Neural progenitor cell (in vitro differentiated cells): ENCODE results near the gene AKR1B1. TPM values are rescaled to one million over a fixed set of nuclear protein-coding genes. Genes with fewer than 3 reads are reported as not detected.
A peak's percentile ranks its signal among the peaks of the same experiment; 100 is the strongest.

ENCODE experiments used
- DNase-seq: peaks from one replicate; pipeline ENCODE4 v3.0.0-alpha.2; 2016; ENCODE audit warnings: low spot score
- H2AFZ ChIP-seq: fragments of 200-600 bp; sonication (generic); replicated peaks from 2 replicates; pipeline ENCODE4 v1.6.1; 2016; ENCODE audit warnings: antibody characterized with exemption
- H3F3A ChIP-seq: fragments of 200-600 bp; sonication (generic); 2 replicates; pipeline ENCODE4 v1.6.1; 2016; ENCODE audit warnings: antibody characterized with exemption, low read depth
- H3K27ac ChIP-seq: fragments of 200-600 bp; sonication (generic); 2 replicates; pipeline ENCODE4 v1.5.1; 2016; ENCODE audit warnings: mild to moderate bottlenecking
- H3K27me3 ChIP-seq: fragments of 200-600 bp; sonication (generic); 2 replicates; pipeline ENCODE4 v1.6.1; 2016; ENCODE audit warnings: mild to moderate bottlenecking, moderate library complexity
- H3K36me3 ChIP-seq: fragments of 200-600 bp; sonication (generic); 2 replicates; pipeline ENCODE4 v1.5.1; 2016
- H3K4me1 ChIP-seq: fragments of 200-600 bp; sonication (generic); 2 replicates; pipeline ENCODE4 v1.6.1; 2016; ENCODE audit warnings: mixed run types
- H3K4me2 ChIP-seq: fragments of 200-600 bp; sonication (generic); 2 replicates; pipeline ENCODE4 v1.6.1; 2016
- H3K4me3 ChIP-seq: fragments of 200-600 bp; sonication (generic); 2 replicates; pipeline ENCODE4 v1.5.1; 2016
- H3K79me2 ChIP-seq: fragments of 200-600 bp; sonication (generic); 2 replicates; pipeline ENCODE4 v1.6.1; 2016; ENCODE audit warnings: low read depth
- H3K9ac ChIP-seq: fragments of 200-600 bp; sonication (generic); 2 replicates; pipeline ENCODE4 v1.6.1; 2016
- H3K9me3 ChIP-seq: fragments of 200-600 bp; sonication (generic); 2 replicates; pipeline ENCODE4 v1.5.1; 2016; ENCODE audit warnings: low read depth
- H4K20me1 ChIP-seq: fragments of 200-600 bp; sonication (generic); 2 replicates; pipeline ENCODE4 v1.6.1; 2016; ENCODE audit warnings: low read depth
- H3K27ac Mint-ChIP-seq: 3 replicates; pipeline ENCODE4 v1.8.0; 2021; ENCODE audit warnings: mixed read lengths
- H3K27me3 Mint-ChIP-seq: 2 replicates; pipeline ENCODE4 v1.8.0; 2022; ENCODE audit warnings: low read depth, mild to moderate bottlenecking, inconsistent platforms, moderate library complexity, mixed read lengths; ENCODE audit not compliant: insufficient read depth
- H3K36me3 Mint-ChIP-seq: 3 replicates; pipeline ENCODE4 v1.8.0; 2021; ENCODE audit warnings: mixed read lengths
- H3K4me1 Mint-ChIP-seq: 3 replicates; pipeline ENCODE4 v1.8.0; 2021; ENCODE audit warnings: mixed read lengths
- H3K4me3 Mint-ChIP-seq: 3 replicates; pipeline ENCODE4 v1.8.0; 2021; ENCODE audit warnings: mild to moderate bottlenecking, moderate library complexity, mixed read lengths
- H3K9me3 Mint-ChIP-seq: 3 replicates; pipeline ENCODE4 v1.8.0; 2020; ENCODE audit warnings: mixed read lengths
- CTCF ChIP-seq: fragments of 200-600 bp; sonication (generic); IDR thresholded peaks from 2 replicates; pipeline ENCODE4 v1.5.1; 2017; ENCODE audit warnings: antibody characterized with exemption, mild to moderate bottlenecking
- EZH2 ChIP-seq: fragments of 200-600 bp; sonication (generic); IDR thresholded peaks from 2 replicates; pipeline ENCODE4 v1.6.1; 2017; ENCODE audit warnings: antibody characterized with exemption, mild to moderate bottlenecking, moderate library complexity
- EZH2phosphoT487 ChIP-seq: fragments of 200-600 bp; sonication (generic); IDR thresholded peaks from 2 replicates; pipeline ENCODE4 v1.6.1; 2017; ENCODE audit warnings: antibody characterized with exemption
- total RNA-seq: library from RNA; depleted of rRNA; stranded (reverse); fragments of >200 nt; gene quantifications from 2 replicates; pipeline ENCODE4 v1.2.3, GENCODE V29; 2015; ENCODE audit warnings: low replicate concordance

Gene AKR1B1
- total RNA-seq, 1 donor from 2014 or later, result 105 TPM

- H3K36me3 Mint-ChIP-seq, result no peaks in the 10 kb centered on the region
- H3K9me3 Mint-ChIP-seq, result no peaks in the 10 kb centered on the region
- H3K27ac ChIP-seq, result no peak overlapping the region
- H3K4me2 ChIP-seq, result no peak overlapping the region
- no peak for TF ChIP-seq CTCF
- H3K36me3 ChIP-seq, result no peaks in the 10 kb centered on the region
- H3K4me3 Mint-ChIP-seq, result no peak overlapping the region
- no peaks in the 10 kb centered on the region for H4K20me1 ChIP-seq
- no peaks in the 10 kb centered on the region for H3F3A ChIP-seq
- no peaks in the 10 kb centered on the region for H3K27me3 ChIP-seq
- peaks cover 6% of the 10 kb centered on the region for H3K4me1 Mint-ChIP-seq
- no peak for DNase-seq
- no peak overlapping the region for H3K27ac Mint-ChIP-seq
- peaks cover 3% of the 10 kb centered on the region for H3K27me3 Mint-ChIP-seq
- no peak overlapping the region for H3K9ac ChIP-seq
- H3K79me2 ChIP-seq, result no peaks in the 10 kb centered on the region
- no peak overlapping the region for H3K4me3 ChIP-seq
- no peaks in the 10 kb centered on the region for H3K4me1 ChIP-seq
- peak overlapping the region; percentile 68 for H2AFZ ChIP-seq
- H3K9me3 ChIP-seq, result no peaks in the 10 kb centered on the region
These were observed 39.0 kb downstream of the AKR1B1 start for GRCh38 chr7:134419875-134420274.

GRCh38 chr7:134419085-134419484 lies 39.8 kb downstream of the AKR1B1 start:
- Histone ChIP-seq H4K20me1 (no peaks in the 10 kb centered on the region), H3K27me3 (no peaks in the 10 kb centered on the region), H3F3A (no peaks in the 10 kb centered on the region), H3K4me3 (no peak overlapping the region), H2AFZ (no peak overlapping the region), H3K79me2 (no peaks in the 10 kb centered on the region), H3K9me3 (no peaks in the 10 kb centered on the region), H3K36me3 (no peaks in the 10 kb centered on the region), H3K4me2 (no peak overlapping the region), H3K27ac (no peak overlapping the region), H3K9ac (no peak overlapping the region), H3K4me1 (no peaks in the 10 kb centered on the region)
- H3K4me3 Mint-ChIP-seq, result no peak overlapping the region
- DNase-seq, result no peak
- H3K4me1 Mint-ChIP-seq, result peaks cover 6% of the 10 kb centered on the region
- no peaks in the 10 kb centered on the region for H3K9me3 Mint-ChIP-seq
- TF ChIP-seq EZH2 (no peak), EZH2phosphoT487 (no peak), CTCF (no peak)
- H3K27ac Mint-ChIP-seq, result no peak overlapping the region
- no peaks in the 10 kb centered on the region for H3K36me3 Mint-ChIP-seq
- H3K27me3 Mint-ChIP-seq, result peaks cover 3% of the 10 kb centered on the region

GRCh38 chr7:134415700-134416099 lies 43.2 kb downstream of the AKR1B1 start:
- H3K27me3 Mint-ChIP-seq, result no peaks in the 10 kb centered on the region
- H3K4me3 Mint-ChIP-seq, result no peak overlapping the region
- no peaks in the 10 kb centered on the region for H3K9me3 Mint-ChIP-seq
- Histone ChIP-seq H3K4me3 (no peak overlapping the region), H3F3A (no peaks in the 10 kb centered on the region), H3K36me3 (no peaks in the 10 kb centered on the region), H3K9ac (no peak overlapping the region), H3K9me3 (no peaks in the 10 kb centered on the region), H3K4me1 (no peaks in the 10 kb centered on the region), H3K79me2 (no peaks in the 10 kb centered on the region), H2AFZ (no peak overlapping the region), H3K27me3 (no peaks in the 10 kb centered on the region), H3K27ac (no peak overlapping the region), H4K20me1 (no peaks in the 10 kb centered on the region), H3K4me2 (no peak overlapping the region)
- H3K36me3 Mint-ChIP-seq, result no peaks in the 10 kb centered on the region
- no peak for TF ChIP-seq EZH2
- no peak for TF ChIP-seq CTCF
- no peak for TF ChIP-seq EZH2phosphoT487
- no peak for DNase-seq
- no peak overlapping the region for H3K27ac Mint-ChIP-seq
- peaks cover 6% of the 10 kb centered on the region for H3K4me1 Mint-ChIP-seq

- no peaks in the 10 kb centered on the region for H3K9me3 Mint-ChIP-seq
- no peak for DNase-seq
- TF ChIP-seq CTCF (no peak), EZH2 (no peak), EZH2phosphoT487 (no peak)
- no peaks in the 10 kb centered on the region for H4K20me1 ChIP-seq
- H3F3A ChIP-seq, result no peaks in the 10 kb centered on the region
- no peaks in the 10 kb centered on the region for H3K36me3 ChIP-seq
- no peaks in the 10 kb centered on the region for H3K4me1 ChIP-seq
- H3K27ac Mint-ChIP-seq, result no peak overlapping the region
- no peaks in the 10 kb centered on the region for H3K27me3 ChIP-seq
- H3K9ac ChIP-seq, result no peak overlapping the region
- no peak overlapping the region for H3K4me2 ChIP-seq
- no peaks in the 10 kb centered on the region for H3K4me1 Mint-ChIP-seq
- no peak overlapping the region for H3K4me3 ChIP-seq
- no peaks in the 10 kb centered on the region for H3K36me3 Mint-ChIP-seq
- H3K27me3 Mint-ChIP-seq, result no peaks in the 10 kb centered on the region
- no peak overlapping the region for H3K4me3 Mint-ChIP-seq
- no peaks in the 10 kb centered on the region for H3K9me3 ChIP-seq
- H3K79me2 ChIP-seq, result no peaks in the 10 kb centered on the region
- H2AFZ ChIP-seq, result no peak overlapping the region
- H3K27ac ChIP-seq, result no peak overlapping the region
These were observed 44.8 kb downstream of the AKR1B1 start for GRCh38 chr7:134414109-134414508.
